Measurements from ENCODE around the gene PPM1H.

DNA sequence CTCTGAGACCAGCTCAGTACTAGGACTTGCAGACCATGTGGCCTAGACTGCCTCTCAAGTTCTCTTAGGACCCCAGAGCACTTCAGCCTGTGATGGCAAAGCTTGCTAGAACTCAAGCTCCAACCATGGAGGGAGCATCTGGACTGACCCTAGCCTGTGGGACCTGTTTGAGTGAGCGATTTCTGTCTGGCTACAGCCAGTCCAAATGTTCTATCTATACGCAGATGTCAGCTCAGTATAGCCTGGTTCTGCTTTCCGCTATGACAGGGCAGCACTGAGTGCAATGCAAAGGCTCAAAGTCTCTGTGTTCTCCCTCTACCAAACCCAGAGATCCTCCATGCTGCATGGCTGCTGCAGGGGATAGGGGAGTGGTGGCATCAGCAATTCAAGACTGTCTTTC is 20.7 kb upstream of the PPM1H start:
- TF ChIP-seq, protein P1, sequence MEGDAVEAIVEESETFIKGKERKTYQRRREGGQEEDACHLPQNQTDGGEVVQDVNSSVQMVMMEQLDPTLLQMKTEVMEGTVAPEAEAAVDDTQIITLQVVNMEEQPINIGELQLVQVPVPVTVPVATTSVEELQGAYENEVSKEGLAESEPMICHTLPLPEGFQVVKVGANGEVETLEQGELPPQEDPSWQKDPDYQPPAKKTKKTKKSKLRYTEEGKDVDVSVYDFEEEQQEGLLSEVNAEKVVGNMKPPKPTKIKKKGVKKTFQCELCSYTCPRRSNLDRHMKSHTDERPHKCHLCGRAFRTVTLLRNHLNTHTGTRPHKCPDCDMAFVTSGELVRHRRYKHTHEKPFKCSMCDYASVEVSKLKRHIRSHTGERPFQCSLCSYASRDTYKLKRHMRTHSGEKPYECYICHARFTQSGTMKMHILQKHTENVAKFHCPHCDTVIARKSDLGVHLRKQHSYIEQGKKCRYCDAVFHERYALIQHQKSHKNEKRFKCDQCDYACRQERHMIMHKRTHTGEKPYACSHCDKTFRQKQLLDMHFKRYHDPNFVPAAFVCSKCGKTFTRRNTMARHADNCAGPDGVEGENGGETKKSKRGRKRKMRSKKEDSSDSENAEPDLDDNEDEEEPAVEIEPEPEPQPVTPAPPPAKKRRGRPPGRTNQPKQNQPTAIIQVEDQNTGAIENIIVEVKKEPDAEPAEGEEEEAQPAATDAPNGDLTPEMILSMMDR (IDR thresholded peaks at IDR 0.05), result no peak
- TF ChIP-seq POLR2A (IDR thresholded peaks at IDR 0.05), result no peak

Measured in heart left ventricle (tissue), 13 donors.